DND-41 (cell line): ENCODE data around the gene CXXC1.

Experiments
- ATAC-seq: fragments of 200-7000 bp; cut with Tn5 transposase; 3 replicates; pipeline ENCODE4 v1.9.1; 2021; ENCODE audit warnings: low read depth; ENCODE audit not compliant: insufficient read depth
- DNase-seq: peaks from one replicate; pipeline ENCODE4 v3.0.0-alpha.2; 2020
- H2AFZ ChIP-seq: 2 replicates; pipeline ENCODE4 v1.6.0; 2012; ENCODE audit warnings: low read depth, low read length
- H3K27ac ChIP-seq: 2 replicates; pipeline ENCODE4 v1.5.1; 2012; ENCODE audit warnings: low read length, inconsistent platforms
- H3K27me3 ChIP-seq: fragments of 200-600 bp; sonication (generic); 2 replicates; pipeline ENCODE4 v1.6.0; 2012; ENCODE audit warnings: low read length, mild to moderate bottlenecking, inconsistent platforms; ENCODE audit not compliant: insufficient read depth, poor library complexity
- H3K36me3 ChIP-seq: 2 replicates; pipeline ENCODE4 v1.5.1; 2012; ENCODE audit warnings: low read length, inconsistent platforms; ENCODE audit not compliant: insufficient read depth
- H3K4me1 ChIP-seq: 2 replicates; pipeline ENCODE4 v1.5.1; 2012; ENCODE audit warnings: mild to moderate bottlenecking, low read length; ENCODE audit not compliant: insufficient read depth
- H3K4me2 ChIP-seq: 2 replicates; pipeline ENCODE4 v1.6.0; 2012; ENCODE audit warnings: mild to moderate bottlenecking, moderate library complexity, low read length, inconsistent platforms; ENCODE audit not compliant: insufficient read depth
- H3K4me3 ChIP-seq, 2 experiments: fragments of 200-600 bp in 1 of 2; shearing (Covaris generic) in 1 of 2; 2 replicates each; pipeline ENCODE4 v1.5.1; 2012 to 2016; ENCODE audit warnings: inconsistent platforms in 2 of 2, low read length in 2 of 2, mild to moderate bottlenecking in 2 of 2, low read depth in 1 of 2, moderate library complexity in 1 of 2
- H3K79me2 ChIP-seq: 2 replicates; pipeline ENCODE4 v1.6.0; 2012; ENCODE audit warnings: low read length, inconsistent platforms; ENCODE audit not compliant: insufficient read depth
- H3K9ac ChIP-seq: 2 replicates; pipeline ENCODE4 v1.6.0; 2012; ENCODE audit warnings: low read depth, mild to moderate bottlenecking, inconsistent platforms, low read length, moderate library complexity
- H3K9me3 ChIP-seq: 2 replicates; pipeline ENCODE4 v1.5.1; 2012; ENCODE audit warnings: low read length, moderate library complexity, mild to moderate bottlenecking, inconsistent platforms; ENCODE audit not compliant: insufficient read depth, severe bottlenecking
- H4K20me1 ChIP-seq: 2 replicates; pipeline ENCODE4 v1.6.0; 2012; ENCODE audit warnings: low read length; ENCODE audit not compliant: insufficient read depth
- CTCF ChIP-seq: IDR thresholded peaks from 2 replicates; pipeline ENCODE4 v1.5.1; 2012; ENCODE audit warnings: borderline replicate concordance, low read length, moderate library complexity, mild to moderate bottlenecking; ENCODE audit not compliant: poor library complexity, severe bottlenecking; ENCODE audit errors: extremely low read depth
- EZH2 ChIP-seq: IDR thresholded peaks from 3 replicates; pipeline ENCODE4 v1.6.1; 2012; ENCODE audit warnings: borderline replicate concordance, low read depth, mild to moderate bottlenecking, moderate library complexity, low read length, inconsistent platforms; ENCODE audit not compliant: severe bottlenecking

CXXC1 gene

GRCh38 chr18:50307738-50308470, 20.4 kb upstream of the CXXC1 start:
- Histone ChIP-seq H3K79me2 (no peaks in the 10 kb centered on the region), H3K27me3 (no peaks in the 10 kb centered on the region), H3K9ac (peak overlapping the region; percentile 43), H3K36me3 (no peaks in the 10 kb centered on the region), H3K4me3 (peak overlapping the region; percentile 14 to 65; a peak in 3 of 4 replicates), H2AFZ (peak overlapping the region; percentile 72), H3K9me3 (peaks cover 5% of the 10 kb centered on the region), H3K27ac (peak overlapping the region; percentile 65), H4K20me1 (no peaks in the 10 kb centered on the region), H3K4me2 (peak overlapping the region; percentile 79), H3K4me1 (peaks cover 17% of the 10 kb centered on the region)
- ATAC-seq = peak; percentile 100
- peak; percentile 90 for DNase-seq
- no peak for TF ChIP-seq CTCF
- TF ChIP-seq EZH2 = no peak

- TF ChIP-seq EZH2 (no peak), CTCF (no peak)
- ATAC-seq (peak; percentile 65), DNase-seq (no peak)
- peak overlapping the region; percentile 14 to 65; a peak in 3 of 4 replicates for H3K4me3 ChIP-seq
- H3K27me3 ChIP-seq = no peaks in the 10 kb centered on the region
- peak overlapping the region; percentile 72 for H2AFZ ChIP-seq
- H3K9ac ChIP-seq = peak overlapping the region; percentile 43
- no peaks in the 10 kb centered on the region for H3K36me3 ChIP-seq
- H3K27ac ChIP-seq = peak overlapping the region; percentile 65
- peaks cover 17% of the 10 kb centered on the region for H3K4me1 ChIP-seq
- no peaks in the 10 kb centered on the region for H4K20me1 ChIP-seq
- peak overlapping the region; percentile 79 for H3K4me2 ChIP-seq
- H3K9me3 ChIP-seq = peaks cover 5% of the 10 kb centered on the region
- no peaks in the 10 kb centered on the region for H3K79me2 ChIP-seq
These were observed 19.9 kb upstream of the CXXC1 start for GRCh38 chr18:50307400-50307737.

DNA sequence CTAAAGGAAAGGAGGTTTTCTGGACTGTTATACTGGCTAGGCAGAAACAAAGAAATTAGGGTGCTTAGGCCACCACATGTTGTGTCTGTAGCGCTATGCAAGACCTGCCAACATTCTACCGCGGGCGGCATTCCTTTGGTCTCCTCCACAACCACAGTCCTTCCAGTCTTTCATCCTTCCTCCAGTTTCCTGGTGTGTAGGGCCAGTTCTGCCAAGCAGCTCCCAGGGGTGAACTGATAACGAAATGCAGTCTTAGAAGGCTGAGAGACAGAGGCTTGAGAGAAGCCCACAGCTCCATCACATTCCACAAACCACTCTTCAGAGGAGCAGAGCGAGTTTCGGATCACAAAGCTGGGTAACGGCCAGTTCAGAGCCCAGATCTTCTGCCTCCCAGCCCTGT, 19.5 kb upstream of the CXXC1 start:
- Histone ChIP-seq H3K36me3 (no peaks in the 10 kb centered on the region), H3K27ac (peak overlapping the region; percentile 65; the same call in 1 of the 2 replicates), H3K9me3 (peaks cover 5% of the 10 kb centered on the region), H3K9ac (peak overlapping the region; percentile 43; the same call in 1 of the 2 replicates), H3K79me2 (no peaks in the 10 kb centered on the region), H3K4me1 (peaks cover 17% of the 10 kb centered on the region), H4K20me1 (no peaks in the 10 kb centered on the region), H3K4me2 (peak overlapping the region; percentile 79), H3K4me3 (peak overlapping the region in 1 of 2 experiments; percentile 65; a peak in 2 of 4 replicates), H2AFZ (peak overlapping the region; percentile 72), H3K27me3 (no peaks in the 10 kb centered on the region)
- DNase-seq (no peak), ATAC-seq (no peak)
- TF ChIP-seq EZH2 (no peak), CTCF (no peak)
